A549 (cell line): ENCODE results near the gene KCNK15. TPM values are rescaled to one million over a fixed set of nuclear protein-coding genes. Genes with fewer than 3 reads are reported as not detected.

Source experiments
- ATAC-seq, 2 experiments: fragments of 200-7000 bp in 1 of 2; fragments of >200 bp in 1 of 2; cut with Nextera tagmentation in 1 of 2; cut with Tn5 transposase in 1 of 2; 3 replicates each; pipeline versions ENCODE4 v1.8.0 to v1.9.1; 2018 to 2020; ENCODE audit warnings: mild to moderate bottlenecking in 1 of 2, moderate library complexity in 1 of 2
- CTCF ChIA-PET: fragments of 300-600 bp; sonication (Branson Sonifier 250); formaldehyde crosslinking; extraction: SDS; loops from one replicate; lab custom pipeline; 2021; ENCODE audit warnings: antibody characterized with exemption, inconsistent platforms; lab: Yijun Ruan, JAX
- POLR2A ChIA-PET: fragments of 350-600 bp; formaldehyde crosslinking; extraction: SDS; loops from one replicate; lab custom pipeline; 2021; ENCODE audit warnings: antibody characterized with exemption, inconsistent platforms; lab: Yijun Ruan, JAX
- DNase-seq, 2 experiments: peaks; one replicate each; pipeline versions ENCODE4 v3.0.0 to v3.0.0-alpha.2; 2011 to 2016; ENCODE audit warnings: low read depth in 1 of 2, low spot score in 1 of 2
- FAIRE-seq: peaks from 2 replicates; lab custom pipeline; 2011; peaks lifted over from hg19 to GRCh38; lab: Jason Lieb, UNC
- H3K27ac ChIP-seq, 2 experiments: fragments of >200 bp; sonication (Bioruptor Twin); formaldehyde crosslinking; 3 replicates each; pipeline ENCODE4 v1.5.1; 2016 to 2017
- H3K4me1 ChIP-seq: fragments of >200 bp; sonication (Bioruptor Twin); formaldehyde crosslinking; 3 replicates; pipeline ENCODE4 v1.6.1; 2016
- H3K4me2 ChIP-seq: fragments of >200 bp; sonication (Bioruptor Twin); formaldehyde crosslinking; 3 replicates; pipeline ENCODE4 v1.6.1; 2016
- H3K4me3 ChIP-seq: fragments of >200 bp; sonication (Bioruptor Twin); formaldehyde crosslinking; 3 replicates; pipeline ENCODE4 v1.5.1; 2016
- H3K9me3 ChIP-seq: fragments of >200 bp; sonication (Bioruptor Twin); formaldehyde crosslinking; 3 replicates; pipeline ENCODE4 v1.6.1; 2016
- BHLHE40 ChIP-seq: IDR thresholded peaks from 2 replicates; pipeline ENCODE4 v1.6.1; 2012; ENCODE audit warnings: low read depth, low read length, inconsistent platforms
- CEBPB ChIP-seq, 2 experiments: fragments of >200 bp in 1 of 2; sonication (Bioruptor Twin) in 1 of 2; formaldehyde crosslinking in 1 of 2; IDR thresholded peaks; 2 replicates each; pipeline ENCODE4 v1.6.1; 2012 to 2016
- CHD4 ChIP-seq: fragments of 200-600 bp; sonication (generic); IDR thresholded peaks from 2 replicates; pipeline ENCODE4 v1.6.1; 2016; ENCODE audit warnings: antibody characterized with exemption, mild to moderate bottlenecking, borderline replicate concordance
- EHF ChIP-seq: fragments of 250-450 bp; sonication (Bioruptor Pico); IDR thresholded peaks from 2 replicates; pipeline ENCODE4 v1.5.0; 2020; ENCODE audit warnings: mild to moderate bottlenecking
- FOSB ChIP-seq: fragments of 250-450 bp; sonication (Bioruptor Pico); IDR thresholded peaks from 2 replicates; pipeline ENCODE4 v1.5.0; 2020; ENCODE audit warnings: mild to moderate bottlenecking, moderate library complexity
- FOXS1 ChIP-seq: fragments of 250-450 bp; sonication (Bioruptor Pico); IDR thresholded peaks from 2 replicates; pipeline ENCODE4 v1.5.0; 2020; ENCODE audit warnings: mild to moderate bottlenecking, moderate library complexity
- HDAC2 ChIP-seq: fragments of 200-600 bp; sonication (generic); IDR thresholded peaks from 2 replicates; pipeline ENCODE4 v1.6.1; 2016
- HOXA7 ChIP-seq: fragments of 250-450 bp; sonication (Bioruptor Pico); IDR thresholded peaks from 2 replicates; pipeline ENCODE4 v1.5.0; 2020; ENCODE audit warnings: mild to moderate bottlenecking, moderate library complexity
- HOXB13 ChIP-seq: fragments of 250-450 bp; sonication (Bioruptor Pico); IDR thresholded peaks from 2 replicates; pipeline ENCODE4 v1.5.0; 2020; ENCODE audit warnings: low read depth, mild to moderate bottlenecking, moderate library complexity
- KDM1A ChIP-seq: fragments of 200-600 bp; sonication (generic); IDR thresholded peaks from 2 replicates; pipeline ENCODE4 v1.6.1; 2016; ENCODE audit warnings: low read depth, mild to moderate bottlenecking
- MAFK ChIP-seq: fragments of 450-650 bp; IDR thresholded peaks from 2 replicates; pipeline ENCODE4 v1.6.1; 2014; ENCODE audit not compliant: partially characterized antibody
- MAX ChIP-seq: IDR thresholded peaks from 2 replicates; pipeline ENCODE4 v1.6.1; 2012
- MAZ ChIP-seq: fragments of 150-350 bp; IDR thresholded peaks from 2 replicates; pipeline ENCODE4 v1.6.1; 2014; ENCODE audit warnings: antibody characterized with exemption, low read depth, low read length, borderline replicate concordance
- MYC ChIP-seq: IDR thresholded peaks from 2 replicates; pipeline ENCODE4 v1.6.1; 2012; ENCODE audit warnings: mild to moderate bottlenecking, inconsistent platforms, low read length, improper control_type of control experiment, borderline replicate concordance
- NFE2L2 ChIP-seq: fragments of 150-350 bp; conservative IDR thresholded peaks from 2 replicates; pipeline ENCODE4 v1.6.1; 2014; ENCODE audit warnings: low read length
- NPAS2 ChIP-seq: fragments of 250-450 bp; sonication (Bioruptor Pico); IDR thresholded peaks from 2 replicates; pipeline ENCODE4 v1.8.0; 2022; ENCODE audit warnings: mild to moderate bottlenecking, moderate library complexity, borderline replicate concordance
- NR3C1 ChIP-seq: fragments of >200 bp; sonication (Bioruptor Twin); formaldehyde crosslinking; IDR thresholded peaks from 3 replicates; pipeline ENCODE4 v1.6.1; 2017
- RAD21 ChIP-seq, 2 experiments: fragments of >200 bp in 1 of 2; sonication (Bioruptor Twin) in 1 of 2; formaldehyde crosslinking in 1 of 2; IDR thresholded peaks in 1 of 2; conservative IDR thresholded peaks in 1 of 2; 2 replicates in 1 of 2; 3 replicates in 1 of 2; pipeline ENCODE4 v1.6.1; 2012 to 2018; ENCODE audit warnings: inconsistent platforms in 1 of 2
- RARB ChIP-seq: fragments of 250-450 bp; sonication (Bioruptor Pico); IDR thresholded peaks from 2 replicates; pipeline ENCODE4 v1.8.0; 2021; ENCODE audit warnings: mild to moderate bottlenecking, moderate library complexity
- SMC3 ChIP-seq: fragments of >200 bp; sonication (Bioruptor Twin); formaldehyde crosslinking; IDR thresholded peaks from 3 replicates; pipeline ENCODE4 v1.6.1; 2018; ENCODE audit warnings: inconsistent platforms
- ZFP36 ChIP-seq: fragments of 450-650 bp; IDR thresholded peaks from 2 replicates; pipeline ENCODE4 v1.6.1; 2014; ENCODE audit warnings: borderline replicate concordance; ENCODE audit not compliant: partially characterized antibody
- ZNF302 ChIP-seq: fragments of 250-450 bp; sonication (Bioruptor Pico); IDR thresholded peaks from 2 replicates; pipeline ENCODE4 v1.9.0; 2021; ENCODE audit warnings: inconsistent platforms, mild to moderate bottlenecking, moderate library complexity
- ZSCAN20 ChIP-seq: fragments of 250-450 bp; sonication (Bioruptor Pico); IDR thresholded peaks from 2 replicates; pipeline ENCODE4 v1.8.0; 2022; ENCODE audit warnings: mild to moderate bottlenecking, moderate library complexity
- WGBS: methylation state at CpG from one replicate; pipeline ENCODE4 v1.1.6; 2017; ENCODE audit errors: missing lambda C conversion rate; 5-methylcytosine and 5-hydroxymethylcytosine counted together
- polyA plus RNA-seq, 4 experiments: library from polyadenylated mRNA; depleted of rRNA in 3 of 4; stranded (reverse); fragments of >200 nt; fragmentation: RNase III in 1 of 4; extraction: RNeasy Plus Mini Kit Qiagen cat#74134 plus additional on column Dnase treatment in 1 of 4; gene quantifications; 2 replicates in 3 of 4; 3 replicates in 1 of 4; pipeline ENCODE4 v1.2.3, GENCODE V29; 2011 to 2017
- TF ChIP-seq, protein P1 (sequence below): fragments of >200 bp; sonication (Bioruptor Twin); formaldehyde crosslinking; IDR thresholded peaks from 3 replicates; pipeline ENCODE4 v1.6.1; 2016
- TF ChIP-seq, protein P2 (sequence below): fragments of >200 bp; sonication (Bioruptor Twin); formaldehyde crosslinking; IDR thresholded peaks from 3 replicates; pipeline ENCODE4 v1.5.1; 2016
- TF ChIP-seq, protein P3 (sequence below): fragments of 150-350 bp; IDR thresholded peaks from 2 replicates; pipeline ENCODE4 v1.6.1; 2014; ENCODE audit warnings: low read depth, mild to moderate bottlenecking, low read length
- TF ChIP-seq, protein P4 (sequence below): fragments of 450-650 bp; IDR thresholded peaks from 2 replicates; pipeline ENCODE4 v1.6.1; 2014; ENCODE audit warnings: antibody characterized with exemption
- TF ChIP-seq, protein P5 (sequence below): IDR thresholded peaks from 2 replicates; pipeline ENCODE4 v1.6.1; 2012; ENCODE audit warnings: low read depth, borderline replicate concordance

The KCNK15 gene
- polyA plus RNA-seq, 2 of the 4 experiments (the other 2 are of a cell fraction), result 0.43 to 0.49 TPM

DNA sequence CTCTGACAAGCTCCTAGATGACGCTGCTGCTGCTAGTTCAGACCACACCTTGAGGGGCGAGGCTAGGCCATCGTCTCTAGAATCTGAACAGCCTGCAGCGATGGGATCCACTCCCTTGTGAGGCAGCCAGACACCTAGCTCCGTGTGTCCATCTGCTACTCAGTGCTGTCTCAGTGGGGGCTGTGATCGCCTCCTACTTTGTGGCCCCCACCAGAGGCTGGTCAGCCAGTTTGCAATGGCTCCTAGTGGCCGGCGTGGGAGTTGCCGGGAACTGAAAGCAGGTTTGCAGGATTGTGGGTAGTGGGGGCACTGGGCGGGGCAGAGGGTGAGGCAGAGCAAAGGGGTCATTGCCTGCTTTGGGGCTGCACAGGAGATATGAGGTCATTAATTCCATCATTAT is 27.7 kb upstream of the KCNK15 start:
- peaks cover 85% of the 10 kb centered on the region for H3K4me1 ChIP-seq
- WGBS, result 41% methylated on average over 8 of the region's 10 CpGs
- no peak overlapping the region for H3K4me3 ChIP-seq
- H3K4me2 ChIP-seq, result peak overlapping the region; percentile 47
- FAIRE-seq, result no peak
- no peaks in the 10 kb centered on the region for H3K9me3 ChIP-seq
- CTCF ChIA-PET, result interaction anchor here (0.7 to 21.9 kb wide), 8 partner anchors 9 to 35 kb away, joined by 3 to 525 read pairs (median 14); no protein-coding TSS in a partner anchor
- peak in 1 of 2 experiments; percentile 40; a peak in 3 of 6 replicates for ATAC-seq
- TF ChIP-seq, protein P1, sequence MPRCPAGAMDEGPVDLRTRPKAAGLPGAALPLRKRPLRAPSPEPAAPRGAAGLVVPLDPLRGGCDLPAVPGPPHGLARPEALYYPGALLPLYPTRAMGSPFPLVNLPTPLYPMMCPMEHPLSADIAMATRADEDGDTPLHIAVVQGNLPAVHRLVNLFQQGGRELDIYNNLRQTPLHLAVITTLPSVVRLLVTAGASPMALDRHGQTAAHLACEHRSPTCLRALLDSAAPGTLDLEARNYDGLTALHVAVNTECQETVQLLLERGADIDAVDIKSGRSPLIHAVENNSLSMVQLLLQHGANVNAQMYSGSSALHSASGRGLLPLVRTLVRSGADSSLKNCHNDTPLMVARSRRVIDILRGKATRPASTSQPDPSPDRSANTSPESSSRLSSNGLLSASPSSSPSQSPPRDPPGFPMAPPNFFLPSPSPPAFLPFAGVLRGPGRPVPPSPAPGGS, result no peak
- TF ChIP-seq RARB (CRISPR knock-in tag) (no peak), BHLHE40 (no peak), HOXB13 (CRISPR knock-in tag) (no peak), RAD21 (conservative IDR thresholded peaks at IDR 0.05 in 1 of 2, IDR thresholded peaks at IDR 0.05 in 1 of 2) (peak; percentile 21 to 31; a peak in 2 of 5 replicates), KDM1A (no peak), ZNF302 (CRISPR knock-in tag) (no peak), ZSCAN20 (CRISPR knock-in tag) (no peak), MAZ (0 out of 2 replicates have a peak, but pooled peaks have one; percentile 17), HDAC2 (no peak), HOXA7 (no peak), SMC3 (0 out of 3 replicates have a peak, but pooled peaks have one; percentile 10), FOXS1 (CRISPR knock-in tag) (no peak), NR3C1 (no peak), EHF (CRISPR knock-in tag) (no peak), CHD4 (no peak), MAX (no peak; the same call in 1 of the 2 replicates), MAFK (no peak), MYC (no peak), NPAS2 (no peak)
- TF ChIP-seq, protein P2, sequence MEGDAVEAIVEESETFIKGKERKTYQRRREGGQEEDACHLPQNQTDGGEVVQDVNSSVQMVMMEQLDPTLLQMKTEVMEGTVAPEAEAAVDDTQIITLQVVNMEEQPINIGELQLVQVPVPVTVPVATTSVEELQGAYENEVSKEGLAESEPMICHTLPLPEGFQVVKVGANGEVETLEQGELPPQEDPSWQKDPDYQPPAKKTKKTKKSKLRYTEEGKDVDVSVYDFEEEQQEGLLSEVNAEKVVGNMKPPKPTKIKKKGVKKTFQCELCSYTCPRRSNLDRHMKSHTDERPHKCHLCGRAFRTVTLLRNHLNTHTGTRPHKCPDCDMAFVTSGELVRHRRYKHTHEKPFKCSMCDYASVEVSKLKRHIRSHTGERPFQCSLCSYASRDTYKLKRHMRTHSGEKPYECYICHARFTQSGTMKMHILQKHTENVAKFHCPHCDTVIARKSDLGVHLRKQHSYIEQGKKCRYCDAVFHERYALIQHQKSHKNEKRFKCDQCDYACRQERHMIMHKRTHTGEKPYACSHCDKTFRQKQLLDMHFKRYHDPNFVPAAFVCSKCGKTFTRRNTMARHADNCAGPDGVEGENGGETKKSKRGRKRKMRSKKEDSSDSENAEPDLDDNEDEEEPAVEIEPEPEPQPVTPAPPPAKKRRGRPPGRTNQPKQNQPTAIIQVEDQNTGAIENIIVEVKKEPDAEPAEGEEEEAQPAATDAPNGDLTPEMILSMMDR, result peak; percentile 23; the same call in 2 of the 3 replicates
- TF ChIP-seq, protein P3, sequence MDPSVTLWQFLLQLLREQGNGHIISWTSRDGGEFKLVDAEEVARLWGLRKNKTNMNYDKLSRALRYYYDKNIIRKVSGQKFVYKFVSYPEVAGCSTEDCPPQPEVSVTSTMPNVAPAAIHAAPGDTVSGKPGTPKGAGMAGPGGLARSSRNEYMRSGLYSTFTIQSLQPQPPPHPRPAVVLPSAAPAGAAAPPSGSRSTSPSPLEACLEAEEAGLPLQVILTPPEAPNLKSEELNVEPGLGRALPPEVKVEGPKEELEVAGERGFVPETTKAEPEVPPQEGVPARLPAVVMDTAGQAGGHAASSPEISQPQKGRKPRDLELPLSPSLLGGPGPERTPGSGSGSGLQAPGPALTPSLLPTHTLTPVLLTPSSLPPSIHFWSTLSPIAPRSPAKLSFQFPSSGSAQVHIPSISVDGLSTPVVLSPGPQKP, result no peak
- TF ChIP-seq, protein P4, sequence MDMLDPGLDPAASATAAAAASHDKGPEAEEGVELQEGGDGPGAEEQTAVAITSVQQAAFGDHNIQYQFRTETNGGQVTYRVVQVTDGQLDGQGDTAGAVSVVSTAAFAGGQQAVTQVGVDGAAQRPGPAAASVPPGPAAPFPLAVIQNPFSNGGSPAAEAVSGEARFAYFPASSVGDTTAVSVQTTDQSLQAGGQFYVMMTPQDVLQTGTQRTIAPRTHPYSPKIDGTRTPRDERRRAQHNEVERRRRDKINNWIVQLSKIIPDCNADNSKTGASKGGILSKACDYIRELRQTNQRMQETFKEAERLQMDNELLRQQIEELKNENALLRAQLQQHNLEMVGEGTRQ, result no peak
- TF ChIP-seq, all 56 proteins: peak for 4
- peak; percentile 55 to 62 for DNase-seq
- POLR2A ChIA-PET, result interaction anchor here (1.4 kb wide), 1 partner anchor 11 kb away, joined by 6 read pairs; no protein-coding TSS in a partner anchor
- H3K27ac ChIP-seq, result peak overlapping the region; percentile 96 to 98

DNA sequence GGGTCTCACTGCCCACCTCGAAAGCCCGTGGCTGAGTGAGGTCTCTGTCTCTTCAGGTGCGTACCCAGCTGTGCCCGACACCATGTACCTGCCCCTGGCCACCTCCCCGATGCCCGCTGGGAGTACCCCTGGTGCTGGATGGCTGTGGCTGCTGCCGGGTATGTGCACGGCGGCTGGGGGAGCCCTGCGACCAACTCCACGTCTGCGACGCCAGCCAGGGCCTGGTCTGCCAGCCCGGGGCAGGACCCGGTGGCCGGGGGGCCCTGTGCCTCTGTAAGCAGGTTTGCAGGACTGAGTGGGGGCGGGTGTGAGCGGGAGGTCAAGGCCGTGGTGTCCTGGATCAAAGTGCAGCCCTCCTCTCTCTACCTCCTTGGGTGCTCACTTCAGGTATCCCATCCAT is 25.8 kb upstream of the KCNK15 start:
- POLR2A ChIA-PET, result no interaction called here
- ATAC-seq (no peak), DNase-seq (no peak), FAIRE-seq (no peak)
- H3K27ac ChIP-seq, result peak overlapping the region; percentile 96 to 98
- no peak overlapping the region for H3K4me3 ChIP-seq
- H3K4me2 ChIP-seq, result peak overlapping the region; percentile 65
- no peaks in the 10 kb centered on the region for H3K9me3 ChIP-seq
- WGBS, result 91% methylated on average over 14 of the region's 19 CpGs
- CTCF ChIA-PET, result interaction anchor here (1.4 to 21.9 kb wide), 5 partner anchors 12 to 37 kb away, joined by 3 to 525 read pairs (median 24); no protein-coding TSS in a partner anchor
- H3K4me1 ChIP-seq, result peaks cover 89% of the 10 kb centered on the region
- TF ChIP-seq RAD21 (conservative IDR thresholded peaks at IDR 0.05 in 1 of 2, IDR thresholded peaks at IDR 0.05 in 1 of 2), result no peak
- TF ChIP-seq MAX, result no peak
- TF ChIP-seq NFE2L2, result no peak
- TF ChIP-seq, protein P5, sequence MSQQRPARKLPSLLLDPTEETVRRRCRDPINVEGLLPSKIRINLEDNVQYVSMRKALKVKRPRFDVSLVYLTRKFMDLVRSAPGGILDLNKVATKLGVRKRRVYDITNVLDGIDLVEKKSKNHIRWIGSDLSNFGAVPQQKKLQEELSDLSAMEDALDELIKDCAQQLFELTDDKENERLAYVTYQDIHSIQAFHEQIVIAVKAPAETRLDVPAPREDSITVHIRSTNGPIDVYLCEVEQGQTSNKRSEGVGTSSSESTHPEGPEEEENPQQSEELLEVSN, result no peak
- TF ChIP-seq ZFP36, result no peak
- TF ChIP-seq, protein P4, result no peak
- TF ChIP-seq CHD4, result no peak
- no peak for TF ChIP-seq ZNF302 (CRISPR knock-in tag)
- no peak for TF ChIP-seq ZSCAN20 (CRISPR knock-in tag)
- no peak for TF ChIP-seq HOXA7
- TF ChIP-seq CEBPB (IDR thresholded peaks at IDR 0.05), result no peak
- TF ChIP-seq NR3C1, result no peak
- TF ChIP-seq, protein P3, result no peak
- TF ChIP-seq NPAS2, result no peak
- TF ChIP-seq FOSB (CRISPR knock-in tag), result no peak
